Measurements from ENCODE around the gene OTUD5. TPM values are rescaled to one million over a fixed set of nuclear protein-coding genes. Genes with fewer than 3 reads are reported as not detected.
A peak's percentile ranks its signal among the peaks of the same experiment; 100 is the strongest.

OTUD5 gene
- total and polyA plus RNA-seq, 4 donors = 26.4 to 50.6 (median 42.4) TPM

DNA sequence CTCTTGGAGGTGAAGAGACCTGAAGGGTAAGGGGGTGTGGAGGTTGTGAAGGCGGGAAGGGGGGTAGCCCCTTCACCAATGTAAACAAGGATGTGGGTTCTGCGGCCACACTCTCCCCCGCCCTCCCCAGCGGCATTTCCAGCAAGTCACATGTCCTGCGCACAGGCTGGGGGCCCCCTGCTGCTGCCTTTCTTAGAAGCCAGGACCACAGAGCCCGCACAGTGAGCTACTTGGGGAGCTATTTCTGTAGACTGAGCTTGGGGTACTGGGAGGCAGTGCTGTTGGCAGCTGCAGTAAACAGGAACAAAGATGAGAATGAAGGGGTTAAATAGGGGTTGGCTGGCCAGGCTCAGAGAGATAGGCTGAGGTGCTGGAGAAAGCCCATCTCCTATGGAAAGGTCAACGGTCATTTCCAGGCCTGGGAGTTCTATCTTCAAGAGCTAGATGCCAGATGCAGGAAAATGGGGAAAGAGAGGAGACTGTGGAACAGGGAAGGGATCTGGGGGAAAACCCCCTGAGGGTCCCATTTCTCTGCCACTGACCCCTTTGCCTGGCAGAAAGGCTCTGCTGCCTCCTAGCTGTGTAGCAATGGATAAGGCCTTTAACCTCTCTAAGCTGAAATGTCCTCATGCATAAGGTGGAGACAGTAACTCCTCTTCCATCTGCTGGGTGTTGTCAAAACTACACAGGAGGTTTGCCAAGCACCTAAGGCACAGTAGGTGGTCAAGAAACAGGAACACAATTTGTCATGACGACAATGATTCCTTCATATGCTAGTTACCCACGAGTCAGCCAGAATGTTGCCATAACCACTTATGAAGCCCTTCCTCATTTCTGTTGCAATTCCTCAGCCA, 20.1 kb downstream of the OTUD5 start:
- H3K36me3 ChIP-seq (ENCODE audit: control insufficient read depth in 1 of 2, insufficient read depth in 2 of 2, low read length in 1 of 2) = peaks cover 0 to 3% of the 10 kb centered on the region in 2 donors
- 41 to 45% methylated on average over 9 of the region's 9 CpGs for WGBS, 2 donors
- H3K27ac ChIP-seq (ENCODE audit: low read depth in 1 of 2, low read length in 2 of 2) = no peak overlapping the region
- H3K27me3 ChIP-seq (ENCODE audit: control insufficient read depth in 1 of 2, insufficient read depth in 2 of 2, low read length in 1 of 2) = no peaks in the 10 kb centered on the region
- no peaks in the 10 kb centered on the region for H3K4me1 ChIP-seq (ENCODE audit: control insufficient read depth in 1 of 2, insufficient read depth in 2 of 2, low read length in 2 of 2)
- intact Hi-C loops (cut with DNase I) = no loop called here
- no peaks in the 10 kb centered on the region for H3K9me3 ChIP-seq (ENCODE audit: control insufficient read depth, low read length)
- ATAC-seq (ENCODE audit: low FRiP score) (no peak), DNase-seq (peak in 1 of 2 donors; percentile 79)
- H3K4me3 ChIP-seq (ENCODE audit: low read length in 2 of 2) = no peak overlapping the region

DNA sequence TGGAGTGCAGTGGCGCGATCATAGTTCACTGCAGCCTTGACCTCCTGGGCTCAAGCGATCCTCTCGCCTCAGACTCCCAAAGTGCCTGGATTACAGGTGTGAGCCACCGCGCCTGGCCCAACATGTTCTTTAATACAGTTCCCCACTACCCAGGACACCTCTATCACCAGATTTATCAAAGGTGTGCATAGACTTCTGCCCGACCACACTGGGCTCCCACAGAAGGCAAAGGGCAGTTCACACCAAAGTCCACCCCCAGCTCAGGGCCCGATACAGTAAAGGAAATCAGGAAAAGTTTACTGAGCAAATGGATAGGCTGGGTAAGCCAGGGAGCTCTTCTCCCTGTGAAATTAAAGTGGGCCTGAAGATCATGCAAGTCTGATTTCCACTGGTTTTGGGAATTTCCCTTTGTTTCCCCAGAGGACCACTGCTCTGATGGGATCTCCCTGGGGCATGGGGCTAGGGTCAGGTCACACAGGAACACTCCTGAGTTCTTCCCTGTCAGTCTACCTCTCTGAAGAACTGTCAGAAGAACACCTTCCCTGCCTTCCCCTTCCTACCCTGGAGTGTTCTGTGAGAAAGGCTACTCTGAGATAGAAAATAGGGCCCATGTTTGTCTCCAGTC, 20.9 kb downstream of the OTUD5 start:
- intact Hi-C loops (cut with DNase I) = no loop called here
- H3K27ac ChIP-seq (ENCODE audit: low read depth in 1 of 2, low read length in 2 of 2) = no peak overlapping the region
- 90 to 93% methylated on average over 8 of the region's 8 CpGs for WGBS, 2 donors
- no peak for ATAC-seq (ENCODE audit: low FRiP score)
- H3K4me3 ChIP-seq (ENCODE audit: low read length in 2 of 2) = no peak overlapping the region
- peak in 1 of 2 donors; percentile 9 for DNase-seq
- H3K4me1 ChIP-seq (ENCODE audit: control insufficient read depth in 1 of 2, insufficient read depth in 2 of 2, low read length in 2 of 2) = no peaks in the 10 kb centered on the region
- no peaks in the 10 kb centered on the region for H3K9me3 ChIP-seq (ENCODE audit: control insufficient read depth, low read length)
- H3K36me3 ChIP-seq (ENCODE audit: control insufficient read depth in 1 of 2, insufficient read depth in 2 of 2, low read length in 1 of 2) = peaks cover 0 to 3% of the 10 kb centered on the region in 2 donors
- no peaks in the 10 kb centered on the region for H3K27me3 ChIP-seq (ENCODE audit: control insufficient read depth in 1 of 2, insufficient read depth in 2 of 2, low read length in 1 of 2)

DNA sequence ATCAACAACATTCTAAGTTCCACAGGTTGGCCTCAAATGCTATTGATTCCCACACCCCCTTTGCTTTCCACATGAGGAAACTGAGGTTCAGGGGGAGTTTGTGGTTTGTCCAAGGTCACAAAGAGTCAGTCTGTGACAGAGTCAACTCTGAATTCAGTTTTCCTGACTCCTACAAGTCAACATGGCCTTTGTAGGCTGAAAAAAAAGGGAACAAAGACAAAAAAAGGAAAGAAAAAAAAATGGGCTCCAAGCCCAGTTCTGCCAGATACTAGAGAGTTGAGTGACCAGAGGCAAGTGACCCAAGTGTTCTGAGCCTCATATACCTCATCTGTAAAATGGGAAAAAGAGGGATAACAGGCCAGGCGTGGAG, 22.1 kb downstream of the OTUD5 start:
- ATAC-seq (ENCODE audit: low FRiP score) (no peak), DNase-seq (no peak)
- H3K4me3 ChIP-seq (ENCODE audit: low read length in 2 of 2) = no peak overlapping the region
- peaks cover 0 to 3% of the 10 kb centered on the region in 2 donors for H3K36me3 ChIP-seq (ENCODE audit: control insufficient read depth in 1 of 2, insufficient read depth in 2 of 2, low read length in 1 of 2)
- H3K4me1 ChIP-seq (ENCODE audit: control insufficient read depth in 1 of 2, insufficient read depth in 2 of 2, low read length in 2 of 2) = no peaks in the 10 kb centered on the region
- intact Hi-C loops (cut with DNase I) = no loop called here
- H3K9me3 ChIP-seq (ENCODE audit: control insufficient read depth, low read length) = no peaks in the 10 kb centered on the region
- no peak overlapping the region for H3K27ac ChIP-seq (ENCODE audit: low read depth in 1 of 2, low read length in 2 of 2)
- no peaks in the 10 kb centered on the region for H3K27me3 ChIP-seq (ENCODE audit: control insufficient read depth in 1 of 2, insufficient read depth in 2 of 2, low read length in 1 of 2)
- 79 to 82% methylated on average over 1 of the region's 1 CpG for WGBS, 2 donors

DNA sequence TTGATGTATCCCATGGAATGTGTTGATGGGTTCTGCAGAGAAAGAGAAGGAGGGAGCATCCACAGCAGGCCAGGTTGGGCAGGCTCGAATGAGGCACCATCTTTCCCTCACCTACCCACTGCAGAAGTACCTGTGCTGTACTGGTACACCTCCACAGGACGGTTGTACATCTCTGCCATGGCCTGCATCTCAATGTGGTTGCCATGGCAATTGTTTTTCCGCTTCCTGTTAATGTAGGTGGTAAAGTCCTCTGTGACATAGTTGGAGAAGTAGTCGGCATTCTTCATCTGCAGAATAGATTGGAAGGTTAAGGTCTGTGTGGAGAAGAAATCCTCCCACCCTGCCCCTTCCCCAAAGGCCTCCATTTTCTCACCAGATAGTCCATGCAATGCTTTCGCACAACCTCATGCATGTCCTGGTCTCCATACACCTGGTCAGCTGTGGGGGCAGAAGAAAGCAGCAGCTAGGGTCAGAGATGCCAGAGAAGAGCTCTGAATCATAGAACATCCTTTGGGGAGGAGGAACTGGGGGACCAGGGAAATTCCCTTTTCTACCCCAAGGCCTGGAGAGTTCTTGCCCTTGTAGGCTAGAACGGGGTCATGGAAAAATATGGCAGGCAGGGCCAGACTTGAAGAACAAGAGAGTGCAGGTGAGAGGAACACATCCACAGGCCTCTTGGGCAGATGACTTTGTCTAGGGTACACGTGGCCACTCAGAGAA, 22.7 kb downstream of the OTUD5 start:
- Histone ChIP-seq H3K27ac (ENCODE audit: low read depth in 1 of 2, low read length in 2 of 2) (no peak overlapping the region), H3K4me1 (ENCODE audit: control insufficient read depth in 1 of 2, insufficient read depth in 2 of 2, low read length in 2 of 2) (no peaks in the 10 kb centered on the region), H3K4me3 (ENCODE audit: low read length in 2 of 2) (no peak overlapping the region), H3K36me3 (ENCODE audit: control insufficient read depth in 1 of 2, insufficient read depth in 2 of 2, low read length in 1 of 2) (peaks cover 0 to 3% of the 10 kb centered on the region in 2 donors), H3K9me3 (ENCODE audit: control insufficient read depth, low read length) (no peaks in the 10 kb centered on the region), H3K27me3 (ENCODE audit: control insufficient read depth in 1 of 2, insufficient read depth in 2 of 2, low read length in 1 of 2) (no peaks in the 10 kb centered on the region)
- DNase-seq (peak in 1 of 2 donors; percentile 7), ATAC-seq (ENCODE audit: low FRiP score) (no peak)
- 69 to 86% methylated on average over 7 of the region's 7 CpGs for WGBS, 2 donors
- intact Hi-C loops (cut with DNase I) = no loop called here

DNA sequence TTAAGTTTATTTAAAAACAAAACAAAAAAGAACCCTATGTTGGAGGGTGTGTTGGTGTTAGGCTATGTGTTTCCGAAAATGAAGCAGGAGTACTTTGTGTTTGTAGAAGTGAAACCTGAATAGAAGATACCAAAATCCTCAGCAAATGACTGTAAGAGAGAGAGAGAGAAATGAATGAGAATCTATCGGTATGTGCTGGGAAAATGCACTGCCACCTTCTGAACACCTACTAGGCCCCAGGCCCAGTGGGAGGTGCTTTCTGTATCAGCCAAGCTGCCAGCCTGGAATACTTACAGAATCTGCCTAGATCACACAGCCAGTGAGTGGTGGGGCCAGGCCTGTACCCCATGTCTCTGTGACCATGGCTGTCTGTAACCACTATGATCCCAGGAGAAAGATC, 23.6 kb downstream of the OTUD5 start:
- DNase-seq = peak in 1 of 2 donors; percentile 6
- intact Hi-C loops (cut with DNase I) = no loop called here
- ATAC-seq (ENCODE audit: low FRiP score) = no peak
- H3K27ac ChIP-seq (ENCODE audit: low read depth in 1 of 2, low read length in 2 of 2) = no peak overlapping the region
- H3K27me3 ChIP-seq (ENCODE audit: control insufficient read depth in 1 of 2, insufficient read depth in 2 of 2, low read length in 1 of 2) = no peaks in the 10 kb centered on the region
- H3K4me3 ChIP-seq (ENCODE audit: low read length in 2 of 2) = no peak overlapping the region
- peaks cover 0 to 3% of the 10 kb centered on the region in 2 donors for H3K36me3 ChIP-seq (ENCODE audit: control insufficient read depth in 1 of 2, insufficient read depth in 2 of 2, low read length in 1 of 2)
- WGBS, 2 donors = 87 to 91% methylated on average over 2 of the region's 2 CpGs
- H3K9me3 ChIP-seq (ENCODE audit: control insufficient read depth, low read length) = no peaks in the 10 kb centered on the region
- no peaks in the 10 kb centered on the region for H3K4me1 ChIP-seq (ENCODE audit: control insufficient read depth in 1 of 2, insufficient read depth in 2 of 2, low read length in 2 of 2)

DNA sequence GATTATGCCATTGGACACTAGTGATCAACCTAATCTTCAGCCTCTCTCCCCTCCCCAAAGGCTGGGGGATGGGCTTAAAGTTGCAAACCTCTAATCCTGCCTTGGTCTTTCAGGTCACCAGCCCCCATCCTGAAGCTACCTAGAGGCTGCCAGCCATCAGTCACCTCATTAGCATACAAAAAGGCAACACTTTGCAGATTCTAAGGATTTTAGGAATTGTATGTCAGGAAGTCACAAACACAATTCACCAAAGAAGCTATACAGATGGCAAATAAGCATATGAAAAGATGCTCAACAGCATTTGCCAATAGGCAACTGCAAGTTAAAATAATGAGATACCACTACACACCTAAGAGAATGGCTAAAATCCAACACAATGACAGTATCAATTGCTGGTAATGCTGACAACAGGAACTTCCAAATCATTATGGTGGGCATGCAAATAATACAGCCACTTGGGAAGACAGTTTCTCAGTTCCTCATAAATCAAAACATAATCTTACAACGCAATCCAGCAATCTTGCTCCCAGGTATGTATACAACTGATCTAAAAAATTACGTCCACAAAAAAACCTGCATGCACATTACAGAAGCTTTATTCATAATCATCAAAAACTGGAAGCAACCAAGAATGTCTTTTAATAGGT, 29.5 kb downstream of the OTUD5 start:
- no peaks in the 10 kb centered on the region for H3K4me1 ChIP-seq (ENCODE audit: control insufficient read depth in 1 of 2, insufficient read depth in 2 of 2, low read length in 2 of 2)
- no peak overlapping the region for H3K4me3 ChIP-seq (ENCODE audit: low read length in 2 of 2)
- no peaks in the 10 kb centered on the region for H3K9me3 ChIP-seq (ENCODE audit: control insufficient read depth, low read length)
- intact Hi-C loops (cut with DNase I) = no loop called here
- no peak overlapping the region for H3K27ac ChIP-seq (ENCODE audit: low read depth in 1 of 2, low read length in 2 of 2)
- H3K36me3 ChIP-seq (ENCODE audit: control insufficient read depth in 1 of 2, insufficient read depth in 2 of 2, low read length in 1 of 2) = peaks cover 0 to 8% of the 10 kb centered on the region in 2 donors
- WGBS, 2 donors = 49 to 66% methylated on average over 2 of the region's 2 CpGs
- H3K27me3 ChIP-seq (ENCODE audit: control insufficient read depth in 1 of 2, insufficient read depth in 2 of 2, low read length in 1 of 2) = no peaks in the 10 kb centered on the region
- DNase-seq (peak in 1 of 2 donors; percentile 7), ATAC-seq (ENCODE audit: low FRiP score) (no peak)

DNA sequence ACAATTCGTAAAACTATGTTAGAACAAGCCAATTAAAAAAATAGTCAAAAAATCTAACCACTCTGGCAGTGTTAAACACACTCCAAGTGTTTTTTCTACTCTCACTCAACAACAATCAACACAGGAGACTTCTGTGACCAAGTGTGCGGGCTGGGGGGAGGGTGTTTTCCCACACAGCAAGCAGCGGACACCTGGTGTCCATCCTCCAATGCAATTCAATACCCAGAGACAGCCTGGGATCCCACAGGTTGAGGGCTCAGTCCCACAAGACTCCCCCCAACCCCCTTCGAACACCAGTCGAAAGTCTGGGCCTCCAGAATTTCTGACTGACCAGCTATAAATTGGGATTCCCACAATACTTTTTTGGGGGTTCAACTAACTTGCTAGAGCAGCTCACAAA, 30.3 kb downstream of the OTUD5 start:
- Histone ChIP-seq H3K4me3 (ENCODE audit: low read length in 2 of 2) (no peak overlapping the region), H3K36me3 (ENCODE audit: control insufficient read depth in 1 of 2, insufficient read depth in 2 of 2, low read length in 1 of 2) (peaks cover 0 to 10% of the 10 kb centered on the region in 2 donors), H3K9me3 (ENCODE audit: control insufficient read depth, low read length) (no peaks in the 10 kb centered on the region), H3K27ac (ENCODE audit: low read depth in 1 of 2, low read length in 2 of 2) (no peak overlapping the region), H3K27me3 (ENCODE audit: control insufficient read depth in 1 of 2, insufficient read depth in 2 of 2, low read length in 1 of 2) (no peaks in the 10 kb centered on the region), H3K4me1 (ENCODE audit: control insufficient read depth in 1 of 2, insufficient read depth in 2 of 2, low read length in 2 of 2) (no peaks in the 10 kb centered on the region)
- intact Hi-C loops (cut with DNase I) = no loop called here
- ATAC-seq (ENCODE audit: low FRiP score) (no peak), DNase-seq (peak in 1 of 2 donors; percentile 3)
- 54 to 76% methylated on average over 5 of the region's 5 CpGs for whole genome bisulfite sequencing, 2 donors

DNA sequence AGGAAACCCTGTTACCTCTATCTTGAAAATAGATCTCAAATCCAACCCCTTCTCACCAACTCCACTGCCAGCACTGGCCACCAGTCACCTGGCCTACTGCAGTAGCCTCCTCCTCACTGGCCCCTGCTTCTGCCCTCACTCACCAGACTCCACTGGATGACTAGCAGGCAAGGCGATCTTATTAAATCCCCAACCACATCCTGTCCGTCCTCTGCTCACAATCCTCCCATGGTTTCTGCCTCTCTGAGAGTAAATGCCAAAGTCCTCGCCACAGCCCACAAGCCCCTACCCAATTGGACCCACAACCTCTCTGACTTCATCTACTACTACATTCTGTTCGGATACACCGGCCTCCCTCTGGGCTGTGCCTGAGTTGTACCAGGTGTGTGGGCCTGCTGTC, 33.1 kb downstream of the OTUD5 start:
- Histone ChIP-seq H3K27me3 (ENCODE audit: control insufficient read depth in 1 of 2, insufficient read depth in 2 of 2, low read length in 1 of 2) (no peaks in the 10 kb centered on the region), H3K9me3 (ENCODE audit: control insufficient read depth, low read length) (no peaks in the 10 kb centered on the region), H3K27ac (ENCODE audit: low read depth in 1 of 2, low read length in 2 of 2) (no peak overlapping the region), H3K4me1 (ENCODE audit: control insufficient read depth in 1 of 2, insufficient read depth in 2 of 2, low read length in 2 of 2) (no peaks in the 10 kb centered on the region), H3K4me3 (ENCODE audit: low read length in 2 of 2) (no peak overlapping the region), H3K36me3 (ENCODE audit: control insufficient read depth in 1 of 2, insufficient read depth in 2 of 2, low read length in 1 of 2) (peaks cover 0 to 10% of the 10 kb centered on the region in 2 donors)
- intact Hi-C loops (cut with DNase I) = no loop called here
- 93 to 96% methylated on average over 5 of the region's 5 CpGs for WGBS, 2 donors
- no peak for ATAC-seq (ENCODE audit: low FRiP score)
- peak in 1 of 2 donors; percentile 26 for DNase-seq

Measured in aorta (tissue), 5 donors.